GM06990 (cell line): ENCODE results near the gene YIPF3.

ENCODE experiments used
- DNase-seq: peaks from one replicate; pipeline ENCODE4 v3.0.0-alpha.2; 2011; ENCODE audit not compliant: insufficient read length; ENCODE audit errors: extremely low read depth
- H3K27me3 ChIP-seq: replicated peaks from 2 replicates; pipeline ENCODE4 v1.6.0; 2011; ENCODE audit warnings: low read length; ENCODE audit not compliant: control insufficient read depth, insufficient read depth
- H3K36me3 ChIP-seq: 2 replicates; pipeline ENCODE4 v1.5.1; 2011; ENCODE audit warnings: low read length; ENCODE audit not compliant: control insufficient read depth, insufficient read depth
- H3K4me3 ChIP-seq: replicated peaks from 2 replicates; pipeline ENCODE4 v1.5.1; 2011; ENCODE audit warnings: low read depth, mild to moderate bottlenecking, control low read depth, low read length
- CTCF ChIP-seq: IDR thresholded peaks from 2 replicates; pipeline ENCODE4 v1.5.1; 2011; ENCODE audit warnings: low read length, control low read depth, mild to moderate bottlenecking, inconsistent platforms; ENCODE audit not compliant: insufficient read depth, poor library complexity, severe bottlenecking

The YIPF3 gene

GRCh38 chr6:43493230-43493629 is 23.5 kb downstream of the YIPF3 start:
- no peak for TF ChIP-seq CTCF
- no peak overlapping the region for H3K4me3 ChIP-seq
- peaks cover 7% of the 10 kb centered on the region for H3K36me3 ChIP-seq
- DNase-seq = no peak
- H3K27me3 ChIP-seq = no peaks in the 10 kb centered on the region

GRCh38 chr6:43492673-43493072 is 24.1 kb downstream of the YIPF3 start:
- no peak overlapping the region for H3K4me3 ChIP-seq

GRCh38 chr6:43491750-43492661 is 24.7 kb downstream of the YIPF3 start:
- DNase-seq = no peak
- H3K36me3 ChIP-seq = peaks cover 7% of the 10 kb centered on the region
- H3K27me3 ChIP-seq = no peaks in the 10 kb centered on the region
- H3K4me3 ChIP-seq = no peak overlapping the region
- TF ChIP-seq CTCF = no peak

More at GRCh38 chr6:43492673-43493072, 24.1 kb downstream of the YIPF3 start:
- no peak for DNase-seq
- Histone ChIP-seq H3K27me3 (no peaks in the 10 kb centered on the region), H3K36me3 (peaks cover 7% of the 10 kb centered on the region)
- TF ChIP-seq CTCF = no peak

GRCh38 chr6:43490523-43490939 is 26.2 kb downstream of the YIPF3 start:
- H3K36me3 ChIP-seq = peaks cover 7% of the 10 kb centered on the region
- no peak for DNase-seq
- H3K4me3 ChIP-seq = no peak overlapping the region
- no peak for TF ChIP-seq CTCF
- no peaks in the 10 kb centered on the region for H3K27me3 ChIP-seq

- DNase-seq = no peak
- Histone ChIP-seq H3K36me3 (peaks cover 5% of the 10 kb centered on the region), H3K27me3 (no peaks in the 10 kb centered on the region), H3K4me3 (no peak overlapping the region)
- no peak for TF ChIP-seq CTCF
These were observed 27.3 kb downstream of the YIPF3 start for GRCh38 chr6:43489277-43490072.
